Effector memory CD8-positive, alpha-beta T cell (primary cell): Measurements from ENCODE around the gene KRTAP10-11.
"Not testable (repeated sequence)": the region's sequence is repeated elsewhere in the genome, so short reads cannot be mapped to it uniquely, and the experiment has no call there.

Experiments
- ATAC-seq: fragments of 150-1000 bp; cut with Tn5 transposase; replicated peaks from 2 replicates; pipeline ENCODE4 v1.10.0; 2021; ENCODE audit warnings: mild to moderate bottlenecking, moderate library complexity
- DNase-seq, 3 experiments: peaks; one replicate each; pipeline ENCODE4 v3.0.0; 2021
- H3K27ac Mint-ChIP-seq, 2 donors: one replicate each; pipeline ENCODE4 v1.8.0; 2022; ENCODE audit warnings: mild to moderate bottlenecking in 2 of 2, mixed read lengths in 2 of 2, moderate library complexity in 2 of 2
- H3K27me3 Mint-ChIP-seq, 2 donors: one replicate each; pipeline ENCODE4 v1.8.0; 2022; ENCODE audit warnings: mixed read lengths in 2 of 2
- H3K36me3 Mint-ChIP-seq: one replicate; pipeline ENCODE4 v1.8.0; 2022; ENCODE audit warnings: mild to moderate bottlenecking, moderate library complexity, mixed read lengths; ENCODE audit not compliant: insufficient read depth
- H3K4me1 Mint-ChIP-seq, 2 donors: one replicate each; pipeline ENCODE4 v1.8.0; 2022; ENCODE audit warnings: low read depth in 2 of 2, mixed read lengths in 2 of 2
- H3K4me3 Mint-ChIP-seq, 2 donors: one replicate each; pipeline ENCODE4 v1.8.0; 2022; ENCODE audit warnings: mild to moderate bottlenecking in 2 of 2, mixed read lengths in 2 of 2, moderate library complexity in 2 of 2
- H3K9me3 Mint-ChIP-seq, 2 donors: one replicate each; pipeline ENCODE4 v1.8.0; 2022; ENCODE audit warnings: mixed read lengths in 2 of 2

Gene KRTAP10-11

DNA sequence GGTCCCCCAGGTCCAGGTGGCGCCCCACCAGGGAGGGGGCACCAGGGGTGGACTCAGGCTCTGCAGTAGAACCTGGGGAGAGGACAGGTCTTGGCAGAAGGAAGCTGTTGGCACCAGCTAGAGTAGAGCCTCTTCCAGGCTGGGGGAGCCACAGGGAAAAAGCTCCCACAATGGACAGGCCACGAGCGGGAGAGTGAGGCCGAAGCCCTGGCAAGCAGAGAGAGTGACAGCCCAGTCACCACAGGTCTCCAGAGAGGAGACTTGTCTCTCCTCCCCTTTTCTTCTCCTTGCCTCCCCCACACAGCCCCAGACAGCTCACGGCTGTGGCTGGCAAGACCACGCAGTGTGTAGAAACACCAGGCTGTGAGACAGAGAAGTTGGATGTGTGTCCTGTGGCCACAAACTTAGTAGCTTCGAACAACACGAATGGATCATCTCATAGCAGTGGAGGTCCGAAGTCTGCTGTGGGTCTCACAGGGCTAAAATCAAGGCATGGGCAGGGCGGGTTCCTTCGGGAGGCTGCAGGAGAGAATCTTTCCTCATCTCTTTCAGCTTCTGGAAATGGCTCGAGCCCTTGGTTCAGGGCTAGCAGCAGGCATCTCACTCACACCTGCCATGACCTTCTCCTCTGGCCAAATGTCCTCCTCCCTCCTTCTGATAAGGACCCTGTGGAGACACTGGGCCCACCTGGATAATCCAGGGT lies 4.9 kb downstream of the KRTAP10-11 start:
- H3K4me3 Mint-ChIP-seq, result no peak overlapping the region

DNA sequence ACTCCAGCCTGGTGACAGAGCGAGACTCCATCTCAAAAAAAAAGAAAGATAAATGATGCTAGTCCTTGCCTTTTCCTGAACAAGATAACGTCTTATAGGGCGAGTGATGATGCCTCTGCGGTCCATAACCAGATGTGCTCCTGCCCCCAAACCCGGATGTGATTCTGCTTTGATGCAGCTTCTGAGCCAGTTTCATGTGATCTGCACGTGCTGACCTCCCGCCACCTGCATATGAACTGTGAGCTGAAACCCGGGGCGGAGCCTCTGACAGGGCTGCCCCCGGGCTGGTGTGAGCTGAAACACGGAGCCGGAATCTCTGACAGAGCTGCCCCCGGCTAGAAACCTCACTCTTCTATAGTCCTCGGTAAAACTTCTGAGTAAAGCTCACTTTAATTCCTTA lies 6.9 kb downstream of the KRTAP10-11 start:
- no peak for ATAC-seq
- Mint-ChIP-seq H3K27ac (peak overlapping the region; percentile 91 to 93), H3K4me3 (no peak overlapping the region)

More for the DNA sequence above, 4.9 kb downstream of the KRTAP10-11 start:
- Mint-ChIP-seq H3K4me1 (peaks cover 26 to 36% of the 10 kb centered on the region in 2 donors), H3K27ac (peak overlapping the region; percentile 30 to 67), H3K9me3 (no peaks in the 10 kb centered on the region), H3K27me3 (peaks cover 0 to 8% of the 10 kb centered on the region in 2 donors), H3K36me3 (peaks cover 13% of the 10 kb centered on the region)
- ATAC-seq (no peak), DNase-seq (no peak)

DNA sequence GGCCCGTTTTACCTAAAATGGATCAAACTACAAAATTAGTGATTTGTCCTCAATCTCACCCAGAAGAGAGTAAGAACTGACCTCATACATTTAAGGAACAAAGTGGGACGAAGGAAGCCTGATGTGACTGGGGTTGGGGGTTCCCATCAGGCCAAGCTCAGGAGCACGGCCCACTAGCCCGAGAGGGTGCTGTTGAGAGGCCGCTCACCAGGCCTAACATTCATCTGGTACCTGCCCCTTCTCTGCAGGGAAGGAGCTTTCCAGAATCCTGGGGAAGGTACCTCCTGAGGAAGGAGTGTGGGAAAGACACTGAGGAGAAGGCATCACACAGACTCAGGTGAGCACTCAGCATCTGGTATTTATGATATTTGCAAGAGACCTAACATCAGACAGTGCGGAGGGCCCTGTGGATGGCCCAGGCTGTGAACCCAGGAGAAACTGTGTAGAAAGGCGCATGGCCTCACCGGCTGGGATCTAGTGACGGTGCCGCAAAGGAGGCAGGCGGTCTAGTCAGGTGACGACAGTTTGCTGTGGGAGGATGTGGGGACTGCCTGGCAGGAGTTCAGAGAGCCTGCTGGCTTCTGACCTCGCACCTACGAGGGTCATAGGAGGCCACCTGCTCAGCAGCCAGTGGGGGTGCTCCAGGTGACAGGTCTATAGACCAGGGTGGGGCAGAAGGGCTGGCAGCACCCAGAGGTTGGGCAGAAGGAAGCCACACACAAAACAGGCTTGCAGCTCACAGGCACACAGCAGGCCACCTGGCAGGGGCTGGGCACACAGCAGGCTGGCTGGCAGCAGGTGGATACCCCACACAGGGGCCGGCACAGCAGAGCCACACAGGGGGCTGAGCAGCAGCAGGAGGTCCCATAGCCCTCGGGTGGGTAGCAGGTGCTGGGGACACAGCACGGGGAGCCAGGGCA lies 7.7 kb downstream of the KRTAP10-11 start:
- peaks cover 49 to 55% of the 10 kb centered on the region in 2 donors for H3K4me1 Mint-ChIP-seq
- no peaks in the 10 kb centered on the region for H3K27me3 Mint-ChIP-seq
- ATAC-seq (peak; percentile 77), DNase-seq (peak; percentile 64 to 79 (median 77))
- H3K9me3 Mint-ChIP-seq, result peaks cover 3 to 8% of the 10 kb centered on the region in 2 donors
- peaks cover 31% of the 10 kb centered on the region for H3K36me3 Mint-ChIP-seq
- peak overlapping the region; percentile 74 to 78 for H3K4me3 Mint-ChIP-seq
- peak overlapping the region; percentile 91 to 93 for H3K27ac Mint-ChIP-seq

More for the DNA sequence above, 6.9 kb downstream of the KRTAP10-11 start:
- H3K36me3 Mint-ChIP-seq, result peaks cover 24% of the 10 kb centered on the region
- H3K27me3 Mint-ChIP-seq, result no peaks in the 10 kb centered on the region
- H3K4me1 Mint-ChIP-seq, result peaks cover 41 to 47% of the 10 kb centered on the region in 2 donors
- no peak for DNase-seq
- peaks cover 0 to 8% of the 10 kb centered on the region in 2 donors for H3K9me3 Mint-ChIP-seq

DNA sequence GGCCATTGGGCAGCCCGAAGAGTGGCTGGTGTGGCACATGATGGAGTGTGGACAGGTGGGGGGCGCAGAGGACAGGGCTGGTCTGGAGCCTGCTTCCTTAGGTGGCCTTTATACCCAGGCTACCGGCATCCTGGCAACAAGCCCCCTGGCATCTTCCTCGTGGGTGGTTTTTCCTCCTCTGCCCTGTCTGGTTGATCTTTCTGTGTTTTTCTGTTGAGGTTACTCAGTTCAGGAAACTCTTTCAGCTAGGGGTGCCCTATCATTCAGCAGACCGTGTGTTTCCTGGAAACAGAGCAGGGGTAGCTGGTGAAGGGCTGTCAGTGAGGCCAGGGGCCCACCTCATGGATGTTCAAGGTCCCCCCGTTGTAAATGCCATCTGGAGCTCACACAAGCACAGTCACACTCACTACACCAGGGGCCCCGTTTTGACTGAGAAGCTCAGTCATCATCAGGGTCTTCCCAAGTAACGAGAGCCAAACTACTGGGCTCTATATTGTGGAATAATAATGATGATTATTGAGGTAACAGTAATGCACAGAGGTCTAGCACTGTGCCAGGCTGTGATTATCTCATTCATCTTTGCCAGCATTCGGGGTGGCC lies 8.5 kb downstream of the KRTAP10-11 start, which contains the start of gene KRTAP12-4:
TSS of gene KRTAP12-4 (minus strand) at position 84 of the 600 bp plus-strand sequence. CDS start at position 39, 45 bp downstream.
- Mint-ChIP-seq H3K4me1 (peaks cover 55 to 62% of the 10 kb centered on the region in 2 donors), H3K36me3 (peaks cover 27% of the 10 kb centered on the region), H3K4me3 (peak within 1 kb of the TSS; percentile 74 to 78), H3K9me3 (peaks cover 3 to 8% of the 10 kb centered on the region in 2 donors), H3K27ac (peak within 1 kb of the TSS; percentile 91 to 93), H3K27me3 (no peaks in the 10 kb centered on the region)
- DNase-seq (no peak), ATAC-seq (no peak)

DNA sequence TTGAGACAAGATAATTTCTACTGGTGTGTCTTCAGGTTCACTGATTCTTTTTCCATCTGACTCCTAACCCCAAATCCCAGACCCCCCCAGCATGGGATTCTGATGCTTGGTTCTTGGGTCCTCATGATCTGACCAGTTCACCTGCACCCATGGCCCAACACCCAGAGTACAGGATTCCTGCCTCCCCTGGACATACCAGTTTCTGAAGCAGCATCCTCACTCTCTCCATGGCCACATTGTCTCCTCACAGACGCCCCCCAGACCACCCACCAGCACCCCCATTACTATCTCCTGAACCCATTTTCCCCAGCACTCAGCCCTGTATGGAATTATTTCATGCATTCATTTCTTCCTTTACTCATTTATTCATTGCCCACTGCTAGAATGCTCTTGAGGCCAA lies 10.7 kb downstream of the KRTAP10-11 start:
- Mint-ChIP-seq H3K4me1 (peaks cover 57 to 62% of the 10 kb centered on the region in 2 donors), H3K9me3 (peaks cover 3 to 8% of the 10 kb centered on the region in 2 donors), H3K4me3 (peak overlapping the region; percentile 70 to 74), H3K27ac (peak overlapping the region; percentile 95 to 96), H3K27me3 (no peaks in the 10 kb centered on the region), H3K36me3 (peaks cover 27% of the 10 kb centered on the region)
- DNase-seq (no peak), ATAC-seq (no peak)

- ATAC-seq (peak; percentile 67), DNase-seq (peak; percentile 63 to 68 (median 63))
- Mint-ChIP-seq H3K36me3 (peaks cover 27% of the 10 kb centered on the region), H3K27me3 (no peaks in the 10 kb centered on the region), H3K27ac (peak within 1 kb of the TSS; percentile 95 to 96), H3K4me3 (peak within 1 kb of the TSS; percentile 70 to 74), H3K9me3 (peaks cover 6 to 8% of the 10 kb centered on the region in 2 donors), H3K4me1 (peaks cover 57 to 62% of the 10 kb centered on the region in 2 donors)
These were observed 11.7 kb downstream of the KRTAP10-11 start, which contains the start of gene KRTAP12-3 for GRCh38 chr21:44657635-44658540. KRTAP12-3 (plus strand) TSS chr21:44657932; CDS start chr21:44657980, 48 bp downstream.

DNA sequence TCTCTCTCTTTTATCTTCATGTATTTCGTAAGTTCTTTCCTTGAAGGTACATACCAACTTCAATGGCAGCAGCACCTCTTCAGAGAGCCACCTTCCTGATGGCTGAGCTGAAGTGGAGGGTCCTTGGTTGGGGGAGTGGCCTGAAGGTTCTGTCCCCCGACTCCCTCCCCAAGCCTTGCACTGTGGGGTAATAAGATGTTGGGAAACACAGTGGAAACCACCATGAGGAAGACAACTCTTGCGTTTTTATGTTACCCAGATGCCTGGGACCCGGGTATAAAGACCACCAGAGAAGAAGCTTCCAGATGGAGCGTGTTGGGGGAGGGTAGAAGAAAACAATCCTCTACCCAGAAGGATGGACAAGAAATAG lies 12.3 kb downstream of the KRTAP10-11 start:
- Mint-ChIP-seq H3K4me1 (peaks cover 56 to 58% of the 10 kb centered on the region in 2 donors), H3K27ac (peak overlapping the region; percentile 95 to 96), H3K27me3 (no peaks in the 10 kb centered on the region), H3K4me3 (peak overlapping the region; percentile 70 to 74), H3K36me3 (peaks cover 27% of the 10 kb centered on the region), H3K9me3 (peaks cover 6 to 8% of the 10 kb centered on the region in 2 donors)
- DNase-seq (no peak), ATAC-seq (no peak)

- peak overlapping the region; percentile 70 to 74 for H3K4me3 Mint-ChIP-seq
- no peaks in the 10 kb centered on the region for H3K27me3 Mint-ChIP-seq
- peaks cover 51 to 53% of the 10 kb centered on the region in 2 donors for H3K4me1 Mint-ChIP-seq
- peak overlapping the region; percentile 95 to 96 for H3K27ac Mint-ChIP-seq
- H3K36me3 Mint-ChIP-seq, result peaks cover 25% of the 10 kb centered on the region
- ATAC-seq (peak; percentile 3), DNase-seq (peak in 2 of 3 experiments; percentile 16 to 22)
- peaks cover 6 to 8% of the 10 kb centered on the region in 2 donors for H3K9me3 Mint-ChIP-seq
These were observed 12.8 kb downstream of the KRTAP10-11 start for GRCh38 chr21:44658913-44659595.

GRCh38 chr21:44661567-44661966 lies 15.4 kb downstream of the KRTAP10-11 start:
- ATAC-seq, H3K27ac Mint-ChIP-seq: not testable (repeated sequence)
- H3K36me3 Mint-ChIP-seq, result peaks cover 18% of the 10 kb centered on the region

DNA sequence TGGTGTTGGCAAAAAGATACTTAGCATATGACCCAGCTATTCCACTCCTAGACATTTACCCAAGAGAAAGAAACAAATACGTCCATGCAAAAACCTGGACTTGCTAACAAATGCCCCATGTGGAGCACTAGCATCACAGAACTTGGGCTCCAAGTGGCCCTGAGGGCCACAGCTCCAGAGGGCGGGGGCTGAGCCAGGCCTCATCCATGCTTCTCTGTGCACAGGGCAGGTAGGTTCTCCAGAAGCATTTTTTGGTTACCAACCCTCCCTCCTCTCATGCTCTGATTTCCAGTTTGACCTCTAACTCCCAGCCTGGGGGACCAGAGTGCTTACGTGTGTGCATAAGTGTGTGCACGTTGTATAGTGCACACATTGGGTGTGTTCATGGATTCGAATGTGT lies 18.5 kb downstream of the KRTAP10-11 start:
- H3K4me3 Mint-ChIP-seq, result no peak overlapping the region
- no peak for ATAC-seq
- peaks cover 0 to 19% of the 10 kb centered on the region in 2 donors for H3K27me3 Mint-ChIP-seq
- H3K9me3 Mint-ChIP-seq, result peaks cover 0 to 3% of the 10 kb centered on the region in 2 donors
- no peaks in the 10 kb centered on the region for H3K36me3 Mint-ChIP-seq
- H3K27ac Mint-ChIP-seq, result no peak overlapping the region
- peaks cover 9 to 18% of the 10 kb centered on the region in 2 donors for H3K4me1 Mint-ChIP-seq
- no peak for DNase-seq

More at GRCh38 chr21:44661567-44661966, 15.4 kb downstream of the KRTAP10-11 start:
- not testable (repeated sequence) for H3K9me3 Mint-ChIP-seq, H3K4me3 Mint-ChIP-seq, DNase-seq
- Mint-ChIP-seq H3K27me3 (peaks cover 0 to 10% of the 10 kb centered on the region in 2 donors), H3K4me1 (peaks cover 40% of the 10 kb centered on the region in 2 donors)

GRCh38 chr21:44666401-44667320 lies 20.4 kb downstream of the KRTAP10-11 start, which contains the start of gene KRTAP12-2:
KRTAP12-2 (minus strand) TSS chr21:44666927; CDS start chr21:44666886, 41 bp downstream.
- Mint-ChIP-seq H3K4me1 (peaks cover 3 to 16% of the 10 kb centered on the region in 2 donors), H3K36me3 (no peaks in the 10 kb centered on the region), H3K27me3 (peaks cover 0 to 19% of the 10 kb centered on the region in 2 donors), H3K27ac (peak within 1 kb of the TSS in 1 of 2 donors; percentile 26), H3K9me3 (peaks cover 0 to 3% of the 10 kb centered on the region in 2 donors), H3K4me3 (no peak within 1 kb of the TSS)
- DNase-seq (no peak), ATAC-seq (no peak)
